HepG2 (cell line): ENCODE data around the gene RNF40. TPM values are rescaled to one million over a fixed set of nuclear protein-coding genes. Genes with fewer than 3 reads are reported as not detected.
A peak's percentile ranks its signal among the peaks of the same experiment; 100 is the strongest.

Experiments
- CBX5 ChIP-seq: sonication (generic); formaldehyde crosslinking; IDR thresholded peaks from 2 replicates; pipeline ENCODE4 v1.4.0; 2020; ENCODE audit warnings: missing genetic modification reagents, borderline replicate concordance
- FLYWCH1 ChIP-seq: sonication (generic); formaldehyde crosslinking; IDR thresholded peaks from 2 replicates; pipeline ENCODE4 v1.8.1; 2023; ENCODE audit warnings: mild to moderate bottlenecking, missing genetic modification reagents
- HDAC1 ChIP-seq: sonication (generic); formaldehyde crosslinking; IDR thresholded peaks from 2 replicates; pipeline ENCODE4 v1.5.1; 2020; ENCODE audit warnings: mild to moderate bottlenecking, missing genetic modification reagents
- MLLT10 ChIP-seq: sonication (generic); formaldehyde crosslinking; IDR thresholded peaks from 2 replicates; pipeline ENCODE4 v1.4.0; 2020; ENCODE audit warnings: missing genetic modification reagents
- NR1H2 ChIP-seq: sonication (generic); formaldehyde crosslinking; IDR thresholded peaks from 2 replicates; pipeline ENCODE4 v1.8.1; 2022; ENCODE audit warnings: low read depth, missing genetic modification reagents, borderline replicate concordance
- PHF20 ChIP-seq: sonication (generic); formaldehyde crosslinking; IDR thresholded peaks from 2 replicates; pipeline ENCODE4 v1.5.0; 2020; ENCODE audit warnings: mild to moderate bottlenecking, missing genetic modification reagents
- RCOR2 ChIP-seq: IDR thresholded peaks from 2 replicates; pipeline ENCODE4 v1.6.1; 2016; ENCODE audit warnings: missing biosample characterization, missing genetic modification reagents
- SCMH1 ChIP-seq: sonication (generic); formaldehyde crosslinking; IDR thresholded peaks from 2 replicates; pipeline ENCODE4 v1.9.0; 2021; ENCODE audit warnings: missing genetic modification reagents, mild to moderate bottlenecking, borderline replicate concordance
- SSRP1 ChIP-seq: IDR thresholded peaks from 2 replicates; pipeline ENCODE4 v1.6.1; 2016; ENCODE audit warnings: control low read depth
- ZBTB20 ChIP-seq: sonication (generic); formaldehyde crosslinking; IDR thresholded peaks from 2 replicates; pipeline ENCODE4 v1.8.1; 2023; ENCODE audit warnings: missing genetic modification reagents, low read depth, mild to moderate bottlenecking, borderline replicate concordance
- ZFP90 ChIP-seq: sonication (generic); formaldehyde crosslinking; IDR thresholded peaks from 2 replicates; pipeline ENCODE4 v1.8.0; 2022; ENCODE audit warnings: missing genetic modification reagents, mild to moderate bottlenecking, inconsistent platforms, borderline replicate concordance
- ZNF235 ChIP-seq: sonication (generic); formaldehyde crosslinking; IDR thresholded peaks from 2 replicates; pipeline ENCODE4 v1.8.1; 2023; ENCODE audit warnings: mild to moderate bottlenecking, missing genetic modification reagents, borderline replicate concordance
- ZNF382 ChIP-seq: sonication (generic); formaldehyde crosslinking; IDR thresholded peaks from 2 replicates; pipeline ENCODE4 v1.5.0; 2020; ENCODE audit warnings: missing genetic modification reagents, mild to moderate bottlenecking, borderline replicate concordance
- ZNF468 ChIP-seq: sonication (generic); formaldehyde crosslinking; IDR thresholded peaks from 2 replicates; pipeline ENCODE4 v1.8.0; 2022; ENCODE audit warnings: mild to moderate bottlenecking, moderate library complexity, missing genetic modification reagents
- ZNF552 ChIP-seq: sonication (generic); formaldehyde crosslinking; IDR thresholded peaks from 2 replicates; pipeline ENCODE4 v1.9.0; 2022; ENCODE audit warnings: missing genetic modification reagents, mild to moderate bottlenecking, borderline replicate concordance
- polyA plus RNA-seq, 8 experiments: library from polyadenylated mRNA; depleted of rRNA in 3 of 8; stranded (reverse) in 7 of 8; unstranded in 1 of 8; fragments of >200 nt; fragmentation: Illumina TruSeq in 4 of 8; extraction: Trizol in 4 of 8; gene quantifications; 2 replicates each; pipeline versions ENCODE4 v1.2.1 to v1.2.3, GENCODE V29; 2011 to 2016; ENCODE audit warnings: low read depth in 4 of 8, missing spikeins in 1 of 8, mixed read lengths in 1 of 8; ENCODE audit not compliant: insufficient read depth in 1 of 8
- total RNA-seq, 5 experiments: library from RNA; depleted of rRNA; stranded (reverse); fragments of >200 nt; fragmentation: Illumina TruSeq; extraction: Trizol; gene quantifications; 2 replicates each; pipeline ENCODE4 v1.2.3, GENCODE V29; 2016; ENCODE audit warnings: low read depth in 1 of 5
- TF ChIP-seq, protein P1 (sequence below): sonication (generic); formaldehyde crosslinking; IDR thresholded peaks from 2 replicates; pipeline ENCODE4 v1.5.0; 2020; ENCODE audit warnings: mild to moderate bottlenecking, missing genetic modification reagents
- TF ChIP-seq, protein P2 (sequence below): sonication (generic); formaldehyde crosslinking; IDR thresholded peaks from 2 replicates; pipeline ENCODE4 v1.4.0; 2020; ENCODE audit warnings: mild to moderate bottlenecking, missing genetic modification reagents, borderline replicate concordance
- TF ChIP-seq, protein P3 (sequence below): sonication (generic); formaldehyde crosslinking; IDR thresholded peaks from 2 replicates; pipeline ENCODE4 v1.8.1; 2023; ENCODE audit warnings: missing genetic modification reagents, inconsistent platforms, borderline replicate concordance
- TF ChIP-seq, protein P4 (sequence below): sonication (generic); formaldehyde crosslinking; IDR thresholded peaks from 2 replicates; pipeline ENCODE4 v1.5.1; 2020; ENCODE audit warnings: mild to moderate bottlenecking, missing genetic modification reagents, borderline replicate concordance

RNF40 gene
- total and polyA plus RNA-seq, 2 of the 13 experiments (the other 11 are each of a cell fraction or from before 2014, with no cell fraction given), result 84.0 to 85.6 TPM

DNA sequence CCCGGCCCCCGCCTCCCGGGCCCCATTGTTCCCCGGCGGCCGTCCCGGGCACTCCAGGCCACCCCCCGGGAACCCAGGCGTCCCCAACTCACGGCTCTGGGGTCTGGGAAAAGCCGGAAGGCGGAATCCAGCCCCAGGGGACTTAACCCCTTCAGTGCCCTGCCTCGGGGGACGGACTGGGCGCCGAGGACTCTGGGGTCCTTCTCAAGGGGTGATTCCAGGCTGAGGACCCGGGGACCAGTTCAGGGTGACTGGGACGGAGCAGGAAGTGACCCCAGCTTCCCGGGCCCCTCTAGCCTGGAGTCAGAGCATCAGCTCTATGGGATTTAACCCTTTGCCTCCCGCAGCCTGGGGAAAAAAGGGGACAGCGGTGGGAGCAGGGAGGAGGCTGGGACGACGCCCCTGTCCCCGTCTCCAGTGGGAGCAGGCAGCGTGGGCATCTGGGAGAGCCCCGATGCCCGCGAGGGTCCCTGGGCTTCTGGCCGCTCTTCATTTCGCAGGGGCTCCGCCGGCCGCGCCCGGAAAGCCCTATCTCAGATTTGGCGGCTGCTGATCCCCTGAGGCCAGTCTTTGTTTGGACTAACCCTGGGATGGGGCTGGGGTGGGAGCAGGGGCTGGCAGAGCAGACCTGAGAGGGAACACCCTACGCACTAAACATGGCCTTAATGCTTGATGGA, 25.0 kb downstream of the RNF40 start, which contains the start of gene ZNF629 (continued):
- TF ChIP-seq, protein P1, sequence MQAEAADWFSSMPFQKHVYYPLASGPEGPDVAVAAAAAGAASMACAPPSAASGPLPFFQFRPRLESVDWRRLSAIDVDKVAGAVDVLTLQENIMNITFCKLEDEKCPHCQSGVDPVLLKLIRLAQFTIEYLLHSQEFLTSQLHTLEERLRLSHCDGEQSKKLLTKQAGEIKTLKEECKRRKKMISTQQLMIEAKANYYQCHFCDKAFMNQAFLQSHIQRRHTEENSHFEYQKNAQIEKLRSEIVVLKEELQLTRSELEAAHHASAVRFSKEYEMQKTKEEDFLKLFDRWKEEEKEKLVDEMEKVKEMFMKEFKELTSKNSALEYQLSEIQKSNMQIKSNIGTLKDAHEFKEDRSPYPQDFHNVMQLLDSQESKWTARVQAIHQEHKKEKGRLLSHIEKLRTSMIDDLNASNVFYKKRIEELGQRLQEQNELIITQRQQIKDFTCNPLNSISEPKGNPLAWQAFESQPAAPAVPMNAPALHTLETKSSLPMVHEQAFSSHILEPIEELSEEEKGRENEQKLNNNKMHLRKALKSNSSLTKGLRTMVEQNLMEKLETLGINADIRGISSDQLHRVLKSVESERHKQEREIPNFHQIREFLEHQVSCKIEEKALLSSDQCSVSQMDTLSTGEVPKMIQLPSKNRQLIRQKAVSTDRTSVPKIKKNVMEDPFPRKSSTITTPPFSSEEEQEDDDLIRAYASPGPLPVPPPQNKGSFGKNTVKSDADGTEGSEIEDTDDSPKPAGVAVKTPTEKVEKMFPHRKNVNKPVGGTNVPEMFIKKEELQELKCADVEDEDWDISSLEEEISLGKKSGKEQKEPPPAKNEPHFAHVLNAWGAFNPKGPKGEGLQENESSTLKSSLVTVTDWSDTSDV (CRISPR knock-in tag), result peak; percentile 90
- TF ChIP-seq, protein P2, sequence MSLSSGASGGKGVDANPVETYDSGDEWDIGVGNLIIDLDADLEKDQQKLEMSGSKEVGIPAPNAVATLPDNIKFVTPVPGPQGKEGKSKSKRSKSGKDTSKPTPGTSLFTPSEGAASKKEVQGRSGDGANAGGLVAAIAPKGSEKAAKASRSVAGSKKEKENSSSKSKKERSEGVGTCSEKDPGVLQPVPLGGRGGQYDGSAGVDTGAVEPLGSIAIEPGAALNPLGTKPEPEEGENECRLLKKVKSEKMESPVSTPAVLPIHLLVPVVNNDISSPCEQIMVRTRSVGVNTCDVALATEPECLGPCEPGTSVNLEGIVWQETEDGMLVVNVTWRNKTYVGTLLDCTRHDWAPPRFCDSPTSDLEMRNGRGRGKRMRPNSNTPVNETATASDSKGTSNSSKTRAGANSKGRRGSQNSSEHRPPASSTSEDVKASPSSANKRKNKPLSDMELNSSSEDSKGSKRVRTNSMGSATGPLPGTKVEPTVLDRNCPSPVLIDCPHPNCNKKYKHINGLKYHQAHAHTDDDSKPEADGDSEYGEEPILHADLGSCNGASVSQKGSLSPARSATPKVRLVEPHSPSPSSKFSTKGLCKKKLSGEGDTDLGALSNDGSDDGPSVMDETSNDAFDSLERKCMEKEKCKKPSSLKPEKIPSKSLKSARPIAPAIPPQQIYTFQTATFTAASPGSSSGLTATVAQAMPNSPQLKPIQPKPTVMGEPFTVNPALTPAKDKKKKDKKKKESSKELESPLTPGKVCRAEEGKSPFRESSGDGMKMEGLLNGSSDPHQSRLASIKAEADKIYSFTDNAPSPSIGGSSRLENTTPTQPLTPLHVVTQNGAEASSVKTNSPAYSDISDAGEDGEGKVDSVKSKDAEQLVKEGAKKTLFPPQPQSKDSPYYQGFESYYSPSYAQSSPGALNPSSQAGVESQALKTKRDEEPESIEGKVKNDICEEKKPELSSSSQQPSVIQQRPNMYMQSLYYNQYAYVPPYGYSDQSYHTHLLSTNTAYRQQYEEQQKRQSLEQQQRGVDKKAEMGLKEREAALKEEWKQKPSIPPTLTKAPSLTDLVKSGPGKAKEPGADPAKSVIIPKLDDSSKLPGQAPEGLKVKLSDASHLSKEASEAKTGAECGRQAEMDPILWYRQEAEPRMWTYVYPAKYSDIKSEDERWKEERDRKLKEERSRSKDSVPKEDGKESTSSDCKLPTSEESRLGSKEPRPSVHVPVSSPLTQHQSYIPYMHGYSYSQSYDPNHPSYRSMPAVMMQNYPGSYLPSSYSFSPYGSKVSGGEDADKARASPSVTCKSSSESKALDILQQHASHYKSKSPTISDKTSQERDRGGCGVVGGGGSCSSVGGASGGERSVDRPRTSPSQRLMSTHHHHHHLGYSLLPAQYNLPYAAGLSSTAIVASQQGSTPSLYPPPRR (CRISPR knock-in tag), result peak; percentile 53; the same call in 1 of the 2 replicates
- TF ChIP-seq ZNF468, result peak; percentile 70; the same call in 1 of the 2 replicates
- peak; percentile 90; the same call in 1 of the 2 replicates for TF ChIP-seq ZFP90 (CRISPR knock-in tag)
- no peak for TF ChIP-seq RCOR2
- peak; percentile 89 for TF ChIP-seq HDAC1 (CRISPR knock-in tag)
- no peak for TF ChIP-seq ZNF235 (CRISPR knock-in tag)
- no peak for TF ChIP-seq SCMH1 (CRISPR knock-in tag)
- peak; percentile 70; the same call in 1 of the 2 replicates for TF ChIP-seq ZBTB20 (CRISPR knock-in tag)
- no peak; the same call in 1 of the 2 replicates for TF ChIP-seq ZNF552 (CRISPR knock-in tag)
- TF ChIP-seq, protein P3, sequence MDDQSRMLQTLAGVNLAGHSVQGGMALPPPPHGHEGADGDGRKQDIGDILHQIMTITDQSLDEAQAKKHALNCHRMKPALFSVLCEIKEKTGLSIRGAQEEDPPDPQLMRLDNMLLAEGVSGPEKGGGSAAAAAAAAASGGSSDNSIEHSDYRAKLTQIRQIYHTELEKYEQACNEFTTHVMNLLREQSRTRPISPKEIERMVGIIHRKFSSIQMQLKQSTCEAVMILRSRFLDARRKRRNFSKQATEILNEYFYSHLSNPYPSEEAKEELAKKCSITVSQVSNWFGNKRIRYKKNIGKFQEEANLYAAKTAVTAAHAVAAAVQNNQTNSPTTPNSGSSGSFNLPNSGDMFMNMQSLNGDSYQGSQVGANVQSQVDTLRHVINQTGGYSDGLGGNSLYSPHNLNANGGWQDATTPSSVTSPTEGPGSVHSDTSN (CRISPR knock-in tag), result no peak
- TF ChIP-seq ZNF382, result no peak
- no peak; the same call in 1 of the 2 replicates for TF ChIP-seq SSRP1
- TF ChIP-seq CBX5 (CRISPR knock-in tag), result peak; percentile 58; the same call in 1 of the 2 replicates
- TF ChIP-seq MLLT10 (CRISPR knock-in tag), result peak; percentile 29; the same call in 1 of the 2 replicates
- no peak for TF ChIP-seq FLYWCH1 (CRISPR knock-in tag)
- TF ChIP-seq NR1H2 (CRISPR knock-in tag), result no peak
- TF ChIP-seq PHF20 (CRISPR knock-in tag), result peak; percentile 89
- TF ChIP-seq, protein P4, sequence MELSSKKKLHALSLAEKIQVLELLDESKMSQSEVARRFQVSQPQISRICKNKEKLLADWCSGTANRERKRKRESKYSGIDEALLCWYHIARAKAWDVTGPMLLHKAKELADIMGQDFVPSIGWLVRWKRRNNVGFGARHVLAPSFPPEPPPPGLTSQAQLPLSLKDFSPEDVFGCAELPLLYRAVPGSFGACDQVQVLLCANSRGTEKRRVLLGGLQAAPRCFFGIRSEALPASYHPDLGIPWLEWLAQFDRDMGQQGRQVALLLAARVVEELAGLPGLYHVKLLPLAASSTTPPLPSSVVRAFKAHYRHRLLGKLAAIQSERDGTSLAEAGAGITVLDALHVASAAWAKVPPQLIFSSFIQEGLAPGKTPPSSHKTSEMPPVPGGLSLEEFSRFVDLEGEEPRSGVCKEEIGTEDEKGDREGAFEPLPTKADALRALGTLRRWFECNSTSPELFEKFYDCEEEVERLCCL, result 0 out of 2 replicates have a peak, but pooled peaks have one; percentile 37
